Suprapubic skin (tissue), 4 donors: ENCODE results near the gene GJD2.

Source experiments
- EP300 ChIP-seq: sonication (generic); formaldehyde crosslinking; IDR thresholded peaks from one replicate; pipeline ENCODE4 v1.6.1; 2017; ENCODE audit warnings: antibody characterized with exemption
- POLR2AphosphoS5 ChIP-seq, 3 donors: sonication (generic); formaldehyde crosslinking; IDR thresholded peaks; one replicate each; pipeline ENCODE4 v1.6.1; 2017; ENCODE audit warnings: antibody characterized with exemption in 3 of 3
- TF ChIP-seq, protein P1 (sequence below), 2 donors: fragments of 200-600 bp in 1 of 2; fragments of 450-650 bp in 1 of 2; sonication (generic) in 1 of 2; IDR thresholded peaks; one replicate each; pipeline ENCODE4 v1.5.1; 2016 to 2019; ENCODE audit warnings: antibody characterized with exemption in 2 of 2, mild to moderate bottlenecking in 1 of 2, moderate library complexity in 1 of 2

- TF ChIP-seq, protein P1, sequence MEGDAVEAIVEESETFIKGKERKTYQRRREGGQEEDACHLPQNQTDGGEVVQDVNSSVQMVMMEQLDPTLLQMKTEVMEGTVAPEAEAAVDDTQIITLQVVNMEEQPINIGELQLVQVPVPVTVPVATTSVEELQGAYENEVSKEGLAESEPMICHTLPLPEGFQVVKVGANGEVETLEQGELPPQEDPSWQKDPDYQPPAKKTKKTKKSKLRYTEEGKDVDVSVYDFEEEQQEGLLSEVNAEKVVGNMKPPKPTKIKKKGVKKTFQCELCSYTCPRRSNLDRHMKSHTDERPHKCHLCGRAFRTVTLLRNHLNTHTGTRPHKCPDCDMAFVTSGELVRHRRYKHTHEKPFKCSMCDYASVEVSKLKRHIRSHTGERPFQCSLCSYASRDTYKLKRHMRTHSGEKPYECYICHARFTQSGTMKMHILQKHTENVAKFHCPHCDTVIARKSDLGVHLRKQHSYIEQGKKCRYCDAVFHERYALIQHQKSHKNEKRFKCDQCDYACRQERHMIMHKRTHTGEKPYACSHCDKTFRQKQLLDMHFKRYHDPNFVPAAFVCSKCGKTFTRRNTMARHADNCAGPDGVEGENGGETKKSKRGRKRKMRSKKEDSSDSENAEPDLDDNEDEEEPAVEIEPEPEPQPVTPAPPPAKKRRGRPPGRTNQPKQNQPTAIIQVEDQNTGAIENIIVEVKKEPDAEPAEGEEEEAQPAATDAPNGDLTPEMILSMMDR (IDR thresholded peaks at IDR 0.05), result no peak
- no peak for TF ChIP-seq EP300
- TF ChIP-seq POLR2AphosphoS5 (IDR thresholded peaks at IDR 0.05), result no peak
Observed at GRCh38 chr15:34734303-34734702, 20.5 kb downstream of the GJD2 start.
